Body of pancreas (tissue), 4 donors: Measurements from ENCODE around the gene RAD51B. TPM values are rescaled to one million over a fixed set of nuclear protein-coding genes. Genes with fewer than 3 reads are reported as not detected.
A peak's percentile ranks its signal among the peaks of the same experiment; 100 is the strongest.

Source experiments
- ATAC-seq: fragments of 150-250 bp; one replicate; pipeline ENCODE4 v1.9.1; 2016
- DNase-seq, 4 donors: peaks; one replicate each; pipeline ENCODE4 v3.0.0-alpha.2; 2019
- H3K27ac ChIP-seq, 4 donors: fragments of 200-600 bp; sonication (generic); 1 replicate in 3 of 4; 2 replicates in 1 of 4; pipeline versions ENCODE4 v1.5.1 to v1.6.1; 2016 to 2019; ENCODE audit warnings: mild to moderate bottlenecking in 1 of 4, mixed read lengths in 1 of 4, moderate library complexity in 1 of 4
- H3K27me3 ChIP-seq, 2 donors: fragments of 200-600 bp; sonication (generic); one replicate each; pipeline ENCODE4 v1.6.0; 2016; ENCODE audit warnings: mild to moderate bottlenecking in 1 of 2
- H3K36me3 ChIP-seq, 2 donors: fragments of 200-600 bp; sonication (generic); replicated peaks in 1 of 2; 2 replicates each; pipeline ENCODE4 v1.5.1; 2016; ENCODE audit warnings: low read depth in 2 of 2; ENCODE audit not compliant: insufficient read depth in 1 of 2
- H3K4me1 ChIP-seq: fragments of 200-600 bp; sonication (generic); one replicate; pipeline ENCODE4 v1.6.0; 2016
- H3K4me3 ChIP-seq, 2 donors: fragments of 200-600 bp; sonication (generic); 1 replicate in 1 of 2; 2 replicates in 1 of 2; pipeline ENCODE4 v1.5.1; 2016 to 2019
- H3K9me3 ChIP-seq, 3 donors: fragments of 200-600 bp; sonication (generic); 1 replicate in 2 of 3; 2 replicates in 1 of 3; pipeline ENCODE4 v1.5.1; 2016
- POLR2A ChIP-seq, 3 donors: fragments of 450-650 bp; IDR thresholded peaks; one replicate each; pipeline ENCODE4 v1.6.1; 2016; ENCODE audit warnings: antibody characterized with exemption in 3 of 3, mild to moderate bottlenecking in 2 of 3
- WGBS, 2 donors: methylation state at CpG; one replicate each; pipeline ENCODE4 v1.1.5; 2017; 5-methylcytosine and 5-hydroxymethylcytosine counted together
- intact Hi-C: fragments of 100-400 bp; cut with DNase I; formaldehyde crosslinking; loops from one replicate; pipeline ENCODE4 v1.15.1; 2023
- total RNA-seq, 2 donors: library from RNA; depleted of rRNA; stranded (reverse); fragments of >200 nt; gene quantifications; one replicate each; pipeline ENCODE4 v1.1.0, GENCODE V29; 2016
- TF ChIP-seq, protein P1 (sequence below), 7 experiments: fragments of 450-650 bp in 4 of 7; fragments of 200-600 bp in 3 of 7; sonication (generic) in 3 of 7; IDR thresholded peaks; one replicate each; pipeline ENCODE4 v1.5.1; 2016 to 2019; ENCODE audit warnings: antibody characterized with exemption in 7 of 7

Gene RAD51B
- total RNA-seq, 2 donors from 2014 or later, result 12.2 to 29.6 TPM

DNA sequence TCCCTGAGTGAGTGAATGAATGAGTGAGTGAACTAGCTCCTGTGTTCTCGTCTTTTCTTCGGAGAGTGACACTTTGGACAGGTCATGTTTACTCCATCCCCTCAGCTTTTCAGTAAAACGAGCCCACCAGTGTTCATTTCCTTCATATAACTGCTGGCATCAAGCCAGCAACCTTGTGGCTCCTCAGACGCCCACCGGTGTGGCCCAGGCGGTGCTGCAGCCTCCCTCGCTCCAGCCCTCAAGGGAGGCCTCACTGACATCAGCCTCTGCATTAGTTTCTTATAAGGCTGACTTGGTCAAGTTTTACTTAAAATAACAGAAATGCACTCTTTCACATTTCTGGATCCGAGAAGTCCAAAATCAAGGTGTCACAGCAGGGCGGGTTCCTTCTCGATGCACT, 785.2 kb downstream of the RAD51B start:
- Histone ChIP-seq H3K36me3 (no peaks in the 10 kb centered on the region), H3K4me1 (peaks cover 16% of the 10 kb centered on the region), H3K4me3 (no peak overlapping the region), H3K27ac (no peak overlapping the region), H3K9me3 (no peaks in the 10 kb centered on the region), H3K27me3 (no peaks in the 10 kb centered on the region)
- no peak for ATAC-seq
- no peak for TF ChIP-seq POLR2A (IDR thresholded peaks at IDR 0.05)
- TF ChIP-seq, protein P1, sequence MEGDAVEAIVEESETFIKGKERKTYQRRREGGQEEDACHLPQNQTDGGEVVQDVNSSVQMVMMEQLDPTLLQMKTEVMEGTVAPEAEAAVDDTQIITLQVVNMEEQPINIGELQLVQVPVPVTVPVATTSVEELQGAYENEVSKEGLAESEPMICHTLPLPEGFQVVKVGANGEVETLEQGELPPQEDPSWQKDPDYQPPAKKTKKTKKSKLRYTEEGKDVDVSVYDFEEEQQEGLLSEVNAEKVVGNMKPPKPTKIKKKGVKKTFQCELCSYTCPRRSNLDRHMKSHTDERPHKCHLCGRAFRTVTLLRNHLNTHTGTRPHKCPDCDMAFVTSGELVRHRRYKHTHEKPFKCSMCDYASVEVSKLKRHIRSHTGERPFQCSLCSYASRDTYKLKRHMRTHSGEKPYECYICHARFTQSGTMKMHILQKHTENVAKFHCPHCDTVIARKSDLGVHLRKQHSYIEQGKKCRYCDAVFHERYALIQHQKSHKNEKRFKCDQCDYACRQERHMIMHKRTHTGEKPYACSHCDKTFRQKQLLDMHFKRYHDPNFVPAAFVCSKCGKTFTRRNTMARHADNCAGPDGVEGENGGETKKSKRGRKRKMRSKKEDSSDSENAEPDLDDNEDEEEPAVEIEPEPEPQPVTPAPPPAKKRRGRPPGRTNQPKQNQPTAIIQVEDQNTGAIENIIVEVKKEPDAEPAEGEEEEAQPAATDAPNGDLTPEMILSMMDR (IDR thresholded peaks at IDR 0.05), result no peak
- intact Hi-C loops, result no loop called here
- DNase-seq, result no peak
- 70 to 77% methylated on average over 10 of the region's 10 CpGs for WGBS, 2 donors

DNA sequence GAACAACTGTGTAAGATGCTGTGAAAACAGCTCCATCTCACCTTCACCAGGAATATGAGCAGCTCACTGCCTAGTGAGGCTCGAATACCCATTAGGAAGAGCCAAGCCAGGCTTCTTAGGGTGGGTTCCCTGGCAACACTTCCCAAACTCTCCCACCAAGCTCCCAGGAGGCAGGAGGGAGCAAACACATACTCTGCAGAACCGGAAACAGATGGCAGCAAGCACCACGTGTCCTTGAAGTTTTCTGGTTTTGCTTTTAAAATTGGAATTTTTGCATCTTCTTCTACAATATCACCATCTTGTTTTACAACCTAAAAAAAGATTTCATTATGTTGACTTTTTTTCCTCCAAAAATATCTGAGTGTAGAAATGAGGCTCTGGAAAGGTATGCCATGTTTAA, 786.6 kb downstream of the RAD51B start:
- Histone ChIP-seq H3K36me3 (no peaks in the 10 kb centered on the region), H3K4me1 (peaks cover 20% of the 10 kb centered on the region), H3K27me3 (no peaks in the 10 kb centered on the region), H3K27ac (no peak overlapping the region), H3K4me3 (no peak overlapping the region), H3K9me3 (no peaks in the 10 kb centered on the region)
- 76 to 90% methylated on average over 2 to 3 of the region's 3 CpGs for WGBS, 2 donors
- no peak for TF ChIP-seq POLR2A (IDR thresholded peaks at IDR 0.05)
- TF ChIP-seq, protein P1 (IDR thresholded peaks at IDR 0.05), result no peak
- no peak for DNase-seq
- ATAC-seq, result no peak
- intact Hi-C loops, result no loop called here

DNA sequence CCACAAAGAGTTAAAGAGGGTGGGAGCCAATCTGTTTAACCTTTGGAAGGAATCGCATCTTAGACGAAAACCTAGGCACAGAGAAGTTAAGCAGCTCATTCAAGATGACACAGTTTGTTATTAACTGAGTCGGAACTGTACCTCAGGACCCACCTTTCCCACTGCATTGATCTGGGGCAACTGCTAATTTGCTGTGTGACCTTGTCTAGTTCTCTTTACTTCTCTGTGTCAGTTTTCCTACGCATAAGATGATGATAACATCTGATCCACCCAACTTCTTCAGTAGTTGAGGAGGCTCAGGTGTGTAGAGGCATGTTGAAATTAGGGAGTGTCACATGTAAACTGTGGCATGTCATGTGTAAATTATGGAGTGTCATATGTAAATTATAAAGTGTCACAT, 787.1 kb downstream of the RAD51B start:
- Histone ChIP-seq H3K9me3 (no peaks in the 10 kb centered on the region), H3K27ac (no peak overlapping the region), H3K4me1 (peaks cover 24% of the 10 kb centered on the region), H3K4me3 (no peak overlapping the region), H3K36me3 (no peaks in the 10 kb centered on the region), H3K27me3 (no peaks in the 10 kb centered on the region)
- TF ChIP-seq, protein P1 (IDR thresholded peaks at IDR 0.05), result no peak
- TF ChIP-seq POLR2A (IDR thresholded peaks at IDR 0.05), result no peak
- no peak for ATAC-seq
- DNase-seq, result no peak
- intact Hi-C loops, result no loop called here
- WGBS, 2 donors, result 81 to 90% methylated on average over 4 of the region's 4 CpGs

DNA sequence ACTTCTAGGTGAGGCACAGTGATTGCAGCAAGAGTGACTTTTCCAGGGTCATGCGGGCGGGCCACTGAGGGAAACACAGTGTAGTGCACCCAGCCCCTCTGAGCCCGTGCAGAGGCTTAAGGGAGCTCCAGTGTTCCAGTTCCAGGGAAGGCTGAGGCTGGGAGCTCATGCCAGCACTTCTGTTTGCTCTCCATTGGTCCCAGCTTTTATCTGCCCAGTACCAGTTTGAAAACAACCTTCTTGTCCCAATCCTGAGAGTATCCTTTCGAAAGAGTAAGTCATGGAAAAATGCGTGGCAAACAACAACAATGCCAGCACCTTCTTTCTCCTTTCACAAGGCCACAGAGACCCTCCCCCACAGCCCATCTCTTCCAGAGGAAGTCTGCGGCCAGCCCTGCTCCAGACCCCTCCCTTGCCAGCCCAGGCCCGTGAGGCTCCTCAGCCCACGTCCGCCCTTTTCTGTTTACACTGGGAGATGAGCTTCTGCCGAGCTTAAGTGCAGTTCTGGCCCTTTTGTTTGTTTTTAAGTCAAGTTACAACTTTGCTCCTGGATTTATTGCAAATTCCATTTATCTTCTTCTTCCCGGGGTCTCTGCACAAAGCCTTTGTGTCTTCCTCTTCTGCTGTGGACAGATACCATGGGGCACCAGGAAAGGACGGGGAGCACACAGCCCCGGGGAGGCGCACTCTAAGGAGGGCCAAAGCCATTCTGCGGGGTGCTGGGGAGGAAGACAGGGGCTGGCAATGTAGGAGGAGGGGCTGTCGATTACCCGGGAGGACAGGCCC, 787.7 kb downstream of the RAD51B start:
- peaks cover 31% of the 10 kb centered on the region for H3K4me1 ChIP-seq
- intact Hi-C loops, result no loop called here
- TF ChIP-seq, protein P1 (IDR thresholded peaks at IDR 0.05), result no peak
- TF ChIP-seq POLR2A (IDR thresholded peaks at IDR 0.05), result no peak
- H3K27ac ChIP-seq, result peak overlapping the region in 2 of 4 donors; percentile 32 to 42
- no peak overlapping the region for H3K4me3 ChIP-seq
- no peaks in the 10 kb centered on the region for H3K36me3 ChIP-seq
- peak in 1 of 4 donors; percentile 34 for DNase-seq
- no peaks in the 10 kb centered on the region for H3K27me3 ChIP-seq
- no peak for ATAC-seq
- WGBS, 2 donors, result 55 to 66% methylated on average over 17 of the region's 17 CpGs
- no peaks in the 10 kb centered on the region for H3K9me3 ChIP-seq
